Spleen (tissue), 7 donors: ENCODE results near the gene PXT1.

Source experiments
- CTCF ChIP-seq, 11 experiments: fragments of 200-600 bp in 7 of 11; fragments of 450-650 bp in 4 of 11; sonication (generic) in 4 of 11; IDR thresholded peaks in 8 of 11; conservative IDR thresholded peaks in 3 of 11; 1 replicate in 7 of 11; 2 replicates in 4 of 11; pipeline versions ENCODE4 v1.4.0 to v1.8.0; 2016 to 2021; ENCODE audit warnings: antibody characterized with exemption in 11 of 11, inconsistent platforms in 4 of 11, mild to moderate bottlenecking in 1 of 11
- POLR2AphosphoS5 ChIP-seq, 3 donors: sonication (generic); formaldehyde crosslinking; IDR thresholded peaks; one replicate each; pipeline ENCODE4 v1.5.1; 2017; ENCODE audit warnings: antibody characterized with exemption in 3 of 3
- donor health status: DM: no; HTN: no; CAD: no; lungs with moderate emphysema.
- donor health status: DM: no; HTN: no; CAD: no.
- donor health status: DM: no; HTN: no; CAD: no.

DNA sequence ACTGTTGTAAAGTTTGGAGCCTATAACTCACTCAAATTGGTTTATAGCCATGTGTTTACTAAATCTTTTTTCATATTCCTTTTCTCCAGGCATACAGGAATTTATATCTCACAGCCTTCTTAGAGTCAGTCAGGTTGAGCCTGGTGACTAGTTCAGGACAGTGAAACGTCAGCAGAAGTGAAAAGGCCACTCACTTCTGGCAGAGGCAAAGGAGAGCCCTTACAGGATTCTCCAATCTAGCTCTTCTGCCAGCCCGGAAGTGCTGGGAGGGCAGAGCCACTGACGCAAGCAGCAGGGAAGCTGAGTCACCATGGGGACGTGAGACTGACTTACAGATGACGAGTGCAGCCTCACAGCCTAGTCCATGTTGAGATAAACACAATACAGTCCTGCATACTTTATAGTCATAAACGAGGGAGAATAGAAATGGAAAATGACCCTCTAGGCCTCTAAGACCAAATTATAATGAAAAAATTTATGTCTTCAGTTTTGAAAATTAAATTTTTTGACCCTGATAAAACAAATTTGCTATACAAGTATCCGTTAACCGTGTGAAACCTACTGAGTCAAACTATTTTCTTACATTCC lies 1.3 kb downstream of the PXT1 start:
- no peak for TF ChIP-seq CTCF (IDR thresholded peaks at IDR 0.05 in 8 of 11, conservative IDR thresholded peaks at IDR 0.05 in 3 of 11)
- TF ChIP-seq POLR2AphosphoS5 (IDR thresholded peaks at IDR 0.05), result peak in 2 of 3 donors; percentile 89 to 96
